Stimulated activated CD8-positive, alpha-beta memory T cell treated with anti-CD3 and anti-CD28 coated beads, Interleukin-12 subunit alpha, Interleukin-12 subunit beta, amount 100 ng/mL, for 1 hour (primary cell): ENCODE measurements around the gene ZNG1B.
"Not testable (repeated sequence)": the region's sequence is repeated elsewhere in the genome, so short reads cannot be mapped to it uniquely, and the experiment has no call there.

Experiments used
- DNase-seq: peaks from one replicate; pipeline ENCODE4 v3.0.0-alpha.2; 2020; ENCODE audit warnings: low read depth

ZNG1B gene

GRCh38 chr2:113503094-113504042 lies 65.9 kb downstream of the ZNG1B start:
- DNase-seq = not testable (repeated sequence)

- DNase-seq = not testable (repeated sequence)
Measured at GRCh38 chr2:113504081-113504480, 66.6 kb downstream of the ZNG1B start.

GRCh38 chr2:113507394-113508140 lies 70.1 kb downstream of the ZNG1B start:
- not testable (repeated sequence) for DNase-seq

DNA sequence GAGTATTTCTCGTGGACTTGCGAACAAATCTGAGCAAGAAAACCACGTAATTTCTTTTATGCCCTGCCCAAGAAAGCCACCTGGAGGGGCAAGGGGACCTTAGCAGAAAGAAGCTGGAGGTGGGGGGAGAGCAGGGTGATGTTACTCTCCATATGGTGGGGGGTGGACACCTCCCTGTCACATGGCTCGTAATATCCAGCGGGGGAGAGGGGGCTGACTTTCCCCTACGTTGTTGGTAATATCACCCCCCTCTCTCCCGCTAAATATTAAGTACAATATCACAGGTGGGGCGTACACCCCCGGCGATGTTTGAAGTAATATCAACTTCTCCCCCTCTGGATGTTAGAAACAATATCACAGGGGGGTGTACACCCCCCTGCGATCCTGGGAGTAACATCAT lies 70.7 kb downstream of the ZNG1B start:
- DNase-seq = not testable (repeated sequence)

DNA sequence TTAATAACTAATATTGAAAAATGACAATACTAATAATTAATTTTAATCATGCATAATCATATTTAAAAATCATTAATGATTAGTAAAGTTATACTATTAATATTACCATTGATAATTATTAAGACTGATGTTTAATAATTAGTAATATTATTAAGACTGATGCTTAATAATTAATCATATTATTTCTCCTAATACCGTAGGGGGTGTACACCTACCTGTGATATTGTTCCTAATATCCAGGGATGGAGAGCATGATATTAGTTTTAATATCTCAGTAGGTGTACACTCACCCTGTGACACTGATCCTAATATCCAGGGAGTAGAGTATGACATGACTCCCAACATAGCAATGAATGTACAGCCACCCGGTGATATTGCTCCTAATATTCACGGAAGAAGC lies 73.4 kb downstream of the ZNG1B start:
- not testable (repeated sequence) for DNase-seq

- DNase-seq = not testable (repeated sequence)
Measured at GRCh38 chr2:113511859-113512258, 74.4 kb downstream of the ZNG1B start.

GRCh38 chr2:113515457-113515856 lies 78.0 kb downstream of the ZNG1B start:
- DNase-seq = not testable (repeated sequence)

DNA sequence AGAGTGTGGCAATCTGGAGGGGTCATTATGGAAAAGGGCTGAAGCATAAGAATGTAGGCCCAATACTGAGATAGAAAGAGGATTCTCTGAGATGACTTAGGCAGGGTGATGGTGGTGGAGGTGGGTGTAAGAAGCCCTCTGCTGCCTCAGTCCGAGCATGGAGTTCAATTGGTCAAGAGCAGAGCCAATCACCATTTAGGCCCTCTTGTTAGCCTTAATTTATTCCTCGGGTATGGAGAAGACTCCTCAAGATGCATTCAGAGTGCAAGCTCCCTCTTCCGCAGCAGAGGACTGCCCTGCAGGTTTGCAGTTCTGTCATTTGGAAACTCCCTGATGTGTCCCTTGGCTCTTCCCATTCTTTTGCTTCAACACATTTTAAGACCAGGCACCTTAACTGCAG lies 78.5 kb downstream of the ZNG1B start:
- DNase-seq = not testable (repeated sequence)

DNA sequence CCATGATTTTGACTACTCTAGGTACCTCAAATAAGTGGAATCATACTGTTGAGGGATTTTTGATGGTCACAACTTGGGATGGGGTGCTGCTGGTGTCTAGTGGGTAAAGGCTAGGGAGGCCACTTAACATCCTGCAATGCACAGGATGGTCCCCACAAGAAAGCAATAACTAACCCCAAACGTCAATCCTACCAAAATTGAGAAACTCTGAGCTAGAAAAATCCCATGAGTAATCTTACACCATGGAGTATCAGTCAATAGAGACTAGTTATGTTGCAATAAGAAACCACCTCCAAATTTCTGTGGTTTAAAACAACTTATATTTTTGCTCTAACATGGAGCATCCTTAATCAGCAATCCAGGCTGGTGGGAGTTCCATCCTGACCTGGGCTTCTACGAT lies 79.5 kb downstream of the ZNG1B start:
- not testable (repeated sequence) for DNase-seq

GRCh38 chr2:113520837-113521236 lies 83.3 kb downstream of the ZNG1B start:
- not testable (repeated sequence) for DNase-seq

- DNase-seq = not testable (repeated sequence)
Measured at GRCh38 chr2:113521492-113521891, 84.0 kb downstream of the ZNG1B start.

- not testable (repeated sequence) for DNase-seq
Measured at GRCh38 chr2:113524986-113525385, 87.5 kb downstream of the ZNG1B start.

- DNase-seq = not testable (repeated sequence)
Measured at GRCh38 chr2:113527350-113528045, 90.0 kb downstream of the ZNG1B start.

GRCh38 chr2:113528126-113528525 lies 90.6 kb downstream of the ZNG1B start:
- not testable (repeated sequence) for DNase-seq

DNA sequence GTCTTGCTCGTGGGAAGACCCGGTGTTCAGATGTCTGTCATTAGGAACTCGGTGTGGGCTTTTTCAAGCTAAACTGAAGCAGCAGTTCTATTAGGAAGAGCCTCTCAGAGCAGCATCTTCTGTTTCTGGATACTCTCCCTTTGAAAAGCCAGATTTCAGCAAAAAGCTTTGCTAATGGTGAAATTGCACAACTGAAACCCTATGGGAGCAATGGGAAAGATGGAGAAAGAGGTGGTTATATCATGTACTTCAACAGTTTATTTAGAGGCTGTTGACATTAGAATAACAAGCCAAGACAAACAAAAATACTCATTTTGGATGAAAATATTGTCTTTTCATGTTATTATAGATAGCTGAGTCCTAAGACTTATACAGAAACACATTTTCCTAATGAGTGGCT lies 91.4 kb downstream of the ZNG1B start:
- DNase-seq = not testable (repeated sequence)

DNA sequence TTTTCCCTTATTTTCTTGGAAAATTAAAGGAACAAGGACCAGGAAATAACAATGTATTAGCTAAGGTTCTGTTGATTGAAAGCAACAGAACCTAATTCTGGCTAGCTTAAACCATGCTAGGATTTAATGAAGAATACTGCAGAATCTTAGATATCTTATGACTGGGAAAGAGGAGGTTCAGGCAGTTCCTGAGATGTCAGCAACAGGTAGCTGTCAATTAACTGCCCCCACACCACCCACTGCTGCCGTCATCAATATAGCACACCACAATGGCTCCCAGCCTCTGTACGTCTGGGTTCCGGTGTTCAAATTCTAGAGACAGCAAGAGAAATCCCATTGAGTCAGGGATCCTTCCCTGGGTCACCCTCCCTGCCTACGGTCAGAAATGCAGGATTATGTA lies 95.5 kb downstream of the ZNG1B start:
- not testable (repeated sequence) for DNase-seq

- DNase-seq = not testable (repeated sequence)
Measured at GRCh38 chr2:113536573-113536972, 99.1 kb downstream of the ZNG1B start.

DNA sequence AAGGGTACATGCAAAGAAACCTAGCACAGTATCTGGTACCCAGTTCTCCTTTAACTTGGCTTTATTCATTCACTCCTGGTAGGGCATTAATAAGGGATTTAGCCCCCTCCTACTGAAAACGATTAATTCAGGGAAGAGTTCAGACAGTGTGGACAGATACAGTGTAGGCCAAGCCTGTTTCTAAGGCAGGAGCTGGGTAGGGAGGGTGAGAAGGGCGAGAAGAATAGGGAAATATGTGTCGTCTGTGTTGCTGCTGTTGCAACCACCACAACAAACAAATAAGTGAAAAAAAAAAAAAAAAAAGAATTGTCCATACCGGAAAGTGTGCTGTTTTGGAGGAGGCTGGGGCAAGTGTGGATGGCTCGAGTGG lies 103.3 kb downstream of the ZNG1B start:
- not testable (repeated sequence) for DNase-seq

- DNase-seq = not testable (repeated sequence)
Measured at GRCh38 chr2:113541204-113541975, 103.9 kb downstream of the ZNG1B start.

DNA sequence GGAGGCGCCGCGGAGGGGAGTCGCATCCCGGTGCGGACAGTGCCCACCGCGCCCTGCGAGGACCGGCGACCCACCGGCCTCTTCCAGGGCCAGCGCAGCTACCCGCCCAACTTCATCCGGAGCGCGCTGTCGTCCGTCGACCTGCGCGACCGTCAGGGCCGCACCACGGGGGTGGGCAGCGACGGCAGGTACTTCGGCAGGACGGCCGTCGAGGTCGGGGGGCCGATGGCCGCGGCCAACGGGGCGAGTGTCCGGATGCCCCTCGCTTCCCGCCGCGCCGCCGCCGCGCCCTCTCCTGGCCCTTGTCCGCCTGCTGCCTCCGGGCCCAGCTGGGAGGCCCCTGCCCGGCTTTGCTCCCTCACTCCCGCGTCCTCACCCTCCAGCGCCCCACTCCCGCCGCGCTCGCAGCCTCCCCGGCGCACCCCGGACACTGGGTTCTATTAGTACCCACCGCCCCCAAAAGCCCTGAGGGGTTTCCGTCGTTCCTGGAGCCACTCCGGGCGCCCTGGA lies 104.5 kb downstream of the ZNG1B start:
- DNase-seq = not testable (repeated sequence)

GRCh38 chr2:113542529-113542928 lies 105.0 kb downstream of the ZNG1B start:
- DNase-seq = not testable (repeated sequence)
